ENCODE results near the gene KIF16B.

DNA sequence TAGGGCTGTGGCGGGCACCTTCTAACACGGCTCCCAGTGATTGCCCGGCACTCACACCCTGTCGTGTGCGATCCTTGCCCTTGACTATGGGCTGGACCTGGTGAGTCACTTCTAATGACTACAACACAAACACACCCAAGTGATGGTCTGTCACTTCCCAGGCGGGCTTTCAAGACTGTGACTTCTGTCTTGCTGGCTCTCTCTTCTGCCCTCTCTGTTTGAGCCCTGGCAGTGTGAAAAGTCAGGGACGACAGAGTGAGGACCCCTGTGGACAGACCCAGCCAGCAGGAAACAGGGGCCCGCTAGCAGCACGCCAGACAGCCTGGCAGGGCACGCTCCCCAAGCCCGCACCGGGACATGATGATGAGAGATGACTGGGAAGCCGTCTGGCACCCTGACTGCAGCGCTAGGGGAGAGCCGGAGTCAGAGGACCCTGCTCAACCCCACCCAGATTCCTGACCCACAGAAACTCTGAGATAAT, 43.0 kb downstream of the KIF16B start:
- TF ChIP-seq, protein P1, sequence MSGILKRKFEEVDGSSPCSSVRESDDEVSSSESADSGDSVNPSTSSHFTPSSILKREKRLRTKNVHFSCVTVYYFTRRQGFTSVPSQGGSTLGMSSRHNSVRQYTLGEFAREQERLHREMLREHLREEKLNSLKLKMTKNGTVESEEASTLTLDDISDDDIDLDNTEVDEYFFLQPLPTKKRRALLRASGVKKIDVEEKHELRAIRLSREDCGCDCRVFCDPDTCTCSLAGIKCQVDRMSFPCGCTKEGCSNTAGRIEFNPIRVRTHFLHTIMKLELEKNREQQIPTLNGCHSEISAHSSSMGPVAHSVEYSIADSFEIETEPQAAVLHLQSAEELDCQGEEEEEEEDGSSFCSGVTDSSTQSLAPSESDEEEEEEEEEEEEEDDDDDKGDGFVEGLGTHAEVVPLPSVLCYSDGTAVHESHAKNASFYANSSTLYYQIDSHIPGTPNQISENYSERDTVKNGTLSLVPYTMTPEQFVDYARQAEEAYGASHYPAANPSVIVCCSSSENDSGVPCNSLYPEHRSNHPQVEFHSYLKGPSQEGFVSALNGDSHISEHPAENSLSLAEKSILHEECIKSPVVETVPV (CRISPR knock-in tag; IDR thresholded peaks at IDR 0.05): no peak
- no peak for TF ChIP-seq BACH2 (CRISPR knock-in tag; IDR thresholded peaks at IDR 0.05; ENCODE audit: borderline replicate concordance)

Data from SK-N-SH treated with all-trans-retinoic acid at 6 μM for 48 hours (cell line).